ENCODE results near the gene CLDN9. TPM values are rescaled to one million over a fixed set of nuclear protein-coding genes. Genes with fewer than 3 reads are reported as not detected.

The CLDN9 gene
- total RNA-seq, 2 experiments from 2014 or later, result not detected

GRCh38 chr16:3013491-3013951 is 798 bp downstream of the CLDN9 start:
- H3K36me3 Mint-ChIP-seq (ENCODE audit: low read depth), result no peaks in the 10 kb centered on the region
- Histone ChIP-seq H3K36me3 (ENCODE audit: insufficient read depth, low read length) (no peaks in the 10 kb centered on the region), H3K9me3 (ENCODE audit: control insufficient read depth in 1 of 2, insufficient read depth in 1 of 2, low read length in 2 of 2) (peaks cover 0 to 10% of the 10 kb centered on the region in 2 experiments), H3K4me3 (ENCODE audit: low read length) (no peak overlapping the region), H3K4me1 (ENCODE audit: insufficient read depth, low read length) (peaks cover 35% of the 10 kb centered on the region), H3K27ac (ENCODE audit: low read depth in 1 of 2, low read length in 2 of 2) (no peak overlapping the region), H3K27me3 (ENCODE audit: control insufficient read depth in 1 of 2, insufficient read depth in 2 of 2, low read length in 2 of 2) (peaks cover 10 to 12% of the 10 kb centered on the region in 2 experiments)
- H3K9me3 Mint-ChIP-seq, result no peaks in the 10 kb centered on the region
- no peak for TF ChIP-seq CTCF (IDR thresholded peaks at IDR 0.05)
- H3K27me3 Mint-ChIP-seq, result peaks cover 18% of the 10 kb centered on the region
- no peak overlapping the region for H3K27ac Mint-ChIP-seq
- DNase-seq (no peak), ATAC-seq (ENCODE audit: poor library complexity) (no peak)
- intact Hi-C loops (cut with DNase I, micrococcal nuclease), result no loop called here
- ChIA-PET CTCF (no interaction called here), POLR2A (no interaction called here)
- peaks cover 7% of the 10 kb centered on the region for H3K4me1 Mint-ChIP-seq (ENCODE audit: low read depth)
- H3K4me3 Mint-ChIP-seq, result no peak overlapping the region

- no peak overlapping the region for H3K27ac Mint-ChIP-seq
- H3K4me1 Mint-ChIP-seq (ENCODE audit: low read depth), result peaks cover 4% of the 10 kb centered on the region
- DNase-seq (no peak), ATAC-seq (ENCODE audit: poor library complexity) (no peak)
- ChIA-PET POLR2A (no interaction called here), CTCF (no interaction called here)
- H3K36me3 Mint-ChIP-seq (ENCODE audit: low read depth), result no peaks in the 10 kb centered on the region
- Histone ChIP-seq H3K36me3 (ENCODE audit: insufficient read depth, low read length) (no peaks in the 10 kb centered on the region), H3K4me1 (ENCODE audit: insufficient read depth, low read length) (peaks cover 30% of the 10 kb centered on the region), H3K27me3 (ENCODE audit: control insufficient read depth in 1 of 2, insufficient read depth in 2 of 2, low read length in 2 of 2) (peaks cover 10 to 12% of the 10 kb centered on the region in 2 experiments), H3K27ac (ENCODE audit: low read depth in 1 of 2, low read length in 2 of 2) (no peak overlapping the region), H3K9me3 (ENCODE audit: control insufficient read depth in 1 of 2, insufficient read depth in 1 of 2, low read length in 2 of 2) (peaks cover 0 to 10% of the 10 kb centered on the region in 2 experiments), H3K4me3 (ENCODE audit: low read length) (no peak overlapping the region)
- intact Hi-C loops (cut with DNase I, micrococcal nuclease), result no loop called here
- H3K4me3 Mint-ChIP-seq, result no peak overlapping the region
- H3K9me3 Mint-ChIP-seq, result no peaks in the 10 kb centered on the region
- peaks cover 18% of the 10 kb centered on the region for H3K27me3 Mint-ChIP-seq
- no peak for TF ChIP-seq CTCF (IDR thresholded peaks at IDR 0.05)
Measured at GRCh38 chr16:3013998-3014690, 1.4 kb downstream of the CLDN9 start.

GRCh38 chr16:3014971-3015370 is 2.2 kb downstream of the CLDN9 start:
- no peak overlapping the region for H3K27ac Mint-ChIP-seq
- Histone ChIP-seq H3K4me3 (ENCODE audit: low read length) (no peak overlapping the region), H3K9me3 (ENCODE audit: control insufficient read depth in 1 of 2, insufficient read depth in 1 of 2, low read length in 2 of 2) (peaks cover 0 to 7% of the 10 kb centered on the region in 2 experiments), H3K4me1 (ENCODE audit: insufficient read depth, low read length) (peaks cover 34% of the 10 kb centered on the region), H3K27me3 (ENCODE audit: control insufficient read depth in 1 of 2, insufficient read depth in 2 of 2, low read length in 2 of 2) (peaks cover 10 to 12% of the 10 kb centered on the region in 2 experiments), H3K27ac (ENCODE audit: low read depth in 1 of 2, low read length in 2 of 2) (no peak overlapping the region), H3K36me3 (ENCODE audit: insufficient read depth, low read length) (no peaks in the 10 kb centered on the region)
- DNase-seq, result no peak
- TF ChIP-seq CTCF (IDR thresholded peaks at IDR 0.05), result no peak
- no peaks in the 10 kb centered on the region for H3K36me3 Mint-ChIP-seq (ENCODE audit: low read depth)
- intact Hi-C loops (cut with DNase I, micrococcal nuclease), result no loop called here
- ATAC-seq (ENCODE audit: poor library complexity), result no peak
- CTCF ChIA-PET, result interaction anchor here (1.0 kb wide), 1 partner anchor 17 kb away, joined by 4 read pairs; no protein-coding TSS in a partner anchor
- POLR2A ChIA-PET, result no interaction called here
- H3K4me3 Mint-ChIP-seq, result no peak overlapping the region
- H3K9me3 Mint-ChIP-seq, result no peaks in the 10 kb centered on the region
- peaks cover 18% of the 10 kb centered on the region for H3K27me3 Mint-ChIP-seq
- peaks cover 8% of the 10 kb centered on the region for H3K4me1 Mint-ChIP-seq (ENCODE audit: low read depth)

Measured in CD4-positive, alpha-beta T cell (primary cell).